ENCODE results near the gene NLGN1. TPM values are rescaled to one million over a fixed set of nuclear protein-coding genes. Genes with fewer than 3 reads are reported as not detected.

Gene NLGN1
- total RNA-seq, 1 experiment from 2014 or later = 8.6 TPM

- in situ Hi-C loops (cut with HindIII; ENCODE audit: low pct_unique_long_range_greater_than_20kb, low sequenced_read_pairs) = no loop called here
- DNase-seq (ENCODE audit: low read depth) = no peak
These were observed 496.3 kb downstream of the NLGN1 start for GRCh38 chr3:173893835-173894234.

DNA sequence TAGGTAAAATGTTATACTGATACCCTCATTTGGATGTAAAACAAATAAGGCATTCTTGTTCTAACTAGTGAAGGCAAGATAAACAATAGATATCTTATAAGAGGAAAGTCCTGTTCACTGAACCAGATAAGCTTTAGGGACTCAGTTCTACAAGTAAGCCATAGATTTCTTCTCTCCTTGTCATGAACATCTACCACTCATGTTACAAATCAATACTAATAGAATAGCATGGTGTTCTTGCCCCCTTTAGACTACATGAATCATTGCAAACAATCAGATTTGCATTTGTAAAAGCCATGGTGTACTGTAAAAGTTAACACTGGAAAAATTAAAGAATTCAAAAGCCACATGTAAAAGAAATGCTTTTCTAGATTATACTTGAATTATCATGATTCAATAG lies 500.1 kb downstream of the NLGN1 start:
- in situ Hi-C loops (cut with HindIII; ENCODE audit: low pct_unique_long_range_greater_than_20kb, low sequenced_read_pairs) = no loop called here
- no peak for DNase-seq (ENCODE audit: low read depth)

- in situ Hi-C loops (cut with HindIII; ENCODE audit: low pct_unique_long_range_greater_than_20kb, low sequenced_read_pairs) = no loop called here
- DNase-seq (ENCODE audit: low read depth) = no peak
These were observed 504.1 kb downstream of the NLGN1 start for GRCh38 chr3:173901649-173902048.

DNA sequence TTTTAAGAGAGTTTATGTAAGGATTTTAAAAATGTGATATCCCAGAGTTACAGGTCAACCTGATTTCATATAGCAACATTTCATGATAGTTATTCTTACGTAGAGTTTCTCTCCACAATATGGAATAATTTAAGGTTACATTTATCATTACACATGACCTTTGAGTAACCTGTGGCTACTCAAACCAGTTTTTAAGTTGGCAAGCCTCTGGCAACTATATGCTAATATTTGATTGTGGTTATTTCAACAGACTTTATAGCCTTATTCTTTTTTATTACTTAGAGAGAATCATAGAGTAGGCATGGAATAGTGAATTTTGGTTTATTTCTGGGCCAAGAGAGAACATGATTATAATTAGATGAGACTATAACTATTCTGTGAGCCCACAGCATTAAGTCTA lies 504.9 kb downstream of the NLGN1 start:
- in situ Hi-C loops (cut with HindIII; ENCODE audit: low pct_unique_long_range_greater_than_20kb, low sequenced_read_pairs) = no loop called here
- DNase-seq (ENCODE audit: low read depth) = no peak

- no peak for DNase-seq (ENCODE audit: low read depth)
- in situ Hi-C loops (cut with HindIII; ENCODE audit: low pct_unique_long_range_greater_than_20kb, low sequenced_read_pairs) = no loop called here
These were observed 505.3 kb downstream of the NLGN1 start for GRCh38 chr3:173902871-173903270.

DNA sequence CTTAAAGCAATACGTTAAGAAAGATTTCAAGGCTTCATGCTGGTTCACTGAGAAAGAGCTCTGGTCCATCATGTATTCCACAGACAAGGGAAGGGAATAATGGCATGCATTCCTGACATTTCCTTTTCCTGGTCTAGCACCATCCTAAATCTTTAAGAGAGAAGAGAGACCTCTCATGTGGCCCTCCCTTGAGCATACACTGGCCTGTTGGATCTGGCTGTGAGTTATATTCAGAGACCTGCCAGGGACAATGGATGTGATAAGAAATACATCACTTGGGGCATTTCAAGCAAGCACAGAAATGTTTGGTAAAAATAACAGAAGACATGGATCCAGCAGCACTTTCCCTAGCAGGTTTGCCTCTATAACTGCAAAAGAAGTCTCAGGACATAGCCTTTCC lies 507.8 kb downstream of the NLGN1 start:
- in situ Hi-C loops (cut with HindIII; ENCODE audit: low pct_unique_long_range_greater_than_20kb, low sequenced_read_pairs) = no loop called here
- no peak for DNase-seq (ENCODE audit: low read depth)

DNA sequence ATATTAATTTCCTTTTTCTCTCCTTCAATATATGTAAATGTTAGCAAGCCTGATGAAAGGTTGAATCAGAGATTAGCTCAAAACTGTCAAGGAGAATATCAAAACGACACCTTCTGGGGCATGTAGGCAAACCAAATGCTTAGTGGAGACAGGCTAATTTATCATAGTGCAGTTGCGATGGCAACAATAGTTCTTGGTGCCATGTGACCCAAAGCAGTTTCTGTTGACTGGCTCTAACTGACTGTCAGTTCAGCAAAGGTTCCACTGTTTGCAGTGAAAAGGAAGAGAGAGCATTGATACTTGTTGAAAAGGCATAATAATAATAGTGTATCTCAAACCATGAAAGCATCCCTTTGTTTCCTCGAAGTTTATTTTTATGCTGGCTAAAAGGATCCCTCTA lies 513.9 kb downstream of the NLGN1 start:
- DNase-seq (ENCODE audit: low read depth) = no peak
- in situ Hi-C loops (cut with HindIII; ENCODE audit: low pct_unique_long_range_greater_than_20kb, low sequenced_read_pairs) = no loop called here

- in situ Hi-C loops (cut with HindIII; ENCODE audit: low pct_unique_long_range_greater_than_20kb, low sequenced_read_pairs) = no loop called here
- no peak for DNase-seq (ENCODE audit: low read depth)
These were observed 514.6 kb downstream of the NLGN1 start for GRCh38 chr3:173912126-173912525.

DNA sequence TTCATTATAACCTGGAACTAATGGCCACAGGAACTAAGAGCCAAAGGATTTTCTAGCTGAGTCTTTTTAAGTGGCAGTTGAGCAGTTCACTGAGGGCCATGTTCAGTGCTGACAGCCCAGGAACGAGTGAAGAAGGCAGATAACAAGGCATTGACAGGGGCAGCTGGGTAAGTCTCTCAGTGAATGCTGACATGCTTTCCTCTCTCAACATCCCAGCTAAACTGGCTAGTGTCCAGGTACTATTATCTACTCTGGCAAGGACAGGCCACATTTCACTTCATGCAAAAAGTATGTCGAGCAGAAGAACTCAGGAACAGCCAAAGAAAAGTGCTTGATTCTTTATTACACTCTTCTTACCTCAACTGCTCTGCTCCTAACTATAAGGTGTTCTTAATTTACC lies 515.9 kb downstream of the NLGN1 start:
- no peak for DNase-seq (ENCODE audit: low read depth)
- in situ Hi-C loops (cut with HindIII; ENCODE audit: low pct_unique_long_range_greater_than_20kb, low sequenced_read_pairs) = no loop called here

GRCh38 chr3:173913974-173914421 lies 516.5 kb downstream of the NLGN1 start:
- in situ Hi-C loops (cut with HindIII; ENCODE audit: low pct_unique_long_range_greater_than_20kb, low sequenced_read_pairs) = no loop called here
- DNase-seq (ENCODE audit: low read depth) = no peak

DNA sequence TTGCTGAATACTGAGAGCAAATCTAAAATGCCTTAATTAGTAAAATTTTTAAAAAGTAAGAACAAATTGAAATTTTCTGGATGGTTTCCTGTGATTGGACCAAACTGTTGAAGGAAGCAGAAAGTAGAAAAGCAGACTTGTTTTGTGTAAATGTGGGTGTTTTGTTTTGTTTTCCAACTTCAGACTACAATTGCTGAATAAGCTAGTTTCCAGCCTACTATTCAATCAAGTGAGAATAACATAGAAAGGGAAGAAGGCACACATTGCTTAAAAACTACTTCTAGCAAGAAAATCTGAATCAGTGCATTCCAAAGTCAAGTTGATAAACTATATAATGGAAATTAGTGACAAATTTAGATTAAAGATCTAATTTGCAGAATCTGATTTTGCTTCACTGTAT lies 519.3 kb downstream of the NLGN1 start:
- in situ Hi-C loops (cut with HindIII; ENCODE audit: low pct_unique_long_range_greater_than_20kb, low sequenced_read_pairs) = no loop called here
- DNase-seq (ENCODE audit: low read depth) = no peak

DNA sequence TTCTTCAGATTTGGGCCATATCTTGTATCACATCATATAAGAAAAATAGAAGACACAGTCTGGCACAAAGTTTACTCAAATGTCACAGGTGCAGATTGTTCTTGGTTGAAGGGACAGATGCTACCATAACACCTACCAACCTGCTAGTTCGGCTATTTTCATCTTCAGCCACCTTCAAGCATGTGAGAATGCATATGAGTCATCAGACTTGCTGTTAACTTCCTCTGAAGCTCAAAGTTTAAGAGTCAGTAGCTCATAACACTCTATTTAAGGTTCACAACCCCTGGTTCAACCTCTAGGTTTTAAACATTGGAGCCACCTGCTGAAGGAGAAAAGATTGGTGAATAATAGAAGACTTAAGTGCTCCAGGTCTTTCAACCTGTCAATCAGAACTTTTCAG lies 522.8 kb downstream of the NLGN1 start:
- peak; percentile 48 for DNase-seq (ENCODE audit: low read depth)
- in situ Hi-C loops (cut with HindIII; ENCODE audit: low pct_unique_long_range_greater_than_20kb, low sequenced_read_pairs) = no loop called here

DNA sequence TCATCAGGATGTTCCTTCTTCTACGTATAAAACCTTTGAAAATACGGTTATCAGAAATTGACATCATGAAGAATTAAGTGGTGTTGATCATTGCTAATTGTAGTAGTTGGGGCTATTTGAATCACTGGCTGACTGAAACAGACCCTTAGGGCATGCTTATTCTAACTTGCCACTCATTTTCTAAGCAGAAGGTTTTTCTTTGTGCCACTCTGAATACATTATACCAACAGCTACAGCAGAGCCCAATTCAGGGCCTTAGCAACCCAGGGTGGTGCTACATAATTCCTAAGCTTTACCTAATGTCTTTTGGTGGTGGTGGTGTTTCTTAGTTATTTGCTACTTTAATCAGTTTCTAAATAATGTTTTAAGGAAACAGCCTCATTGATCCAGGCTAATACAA lies 524.2 kb downstream of the NLGN1 start:
- in situ Hi-C loops (cut with HindIII; ENCODE audit: low pct_unique_long_range_greater_than_20kb, low sequenced_read_pairs) = no loop called here
- DNase-seq (ENCODE audit: low read depth) = no peak

DNA sequence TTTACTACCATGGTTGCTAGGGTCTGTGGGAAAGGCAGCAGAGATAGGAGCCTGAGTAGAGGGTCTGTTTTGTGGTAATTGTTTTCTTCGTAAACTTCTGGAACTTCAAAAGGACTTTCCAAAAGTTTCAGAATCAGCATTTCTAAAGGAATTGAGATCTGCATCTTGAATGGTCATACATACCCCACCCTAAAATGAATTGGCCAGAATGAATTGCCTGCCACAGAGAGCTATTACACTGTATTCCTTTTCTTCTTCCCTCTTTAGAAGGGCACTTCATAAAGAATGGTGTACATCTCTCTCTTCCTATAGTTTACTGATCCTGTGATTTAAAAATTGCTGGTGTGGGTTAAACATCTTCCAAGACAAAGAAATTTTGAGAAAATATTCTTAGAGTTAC lies 525.7 kb downstream of the NLGN1 start:
- in situ Hi-C loops (cut with HindIII; ENCODE audit: low pct_unique_long_range_greater_than_20kb, low sequenced_read_pairs) = no loop called here
- DNase-seq (ENCODE audit: low read depth) = no peak

DNA sequence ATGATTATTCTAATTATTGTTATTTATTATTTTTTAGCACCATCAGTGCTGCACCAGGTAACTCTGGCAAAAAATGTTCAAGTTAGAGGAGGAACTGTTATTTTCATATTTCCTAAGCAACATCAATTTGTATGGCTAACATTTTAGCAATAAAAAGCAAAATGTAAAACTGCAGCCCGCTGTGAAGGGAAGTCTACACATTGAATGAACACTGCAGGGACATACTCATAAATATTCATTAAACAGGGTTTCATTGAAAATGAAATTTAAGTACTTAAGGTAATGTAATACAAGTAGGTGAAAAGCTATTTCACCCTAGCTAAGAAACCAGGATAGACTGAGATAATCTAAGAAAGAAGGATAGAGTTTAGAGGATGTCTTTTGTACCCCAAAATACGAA lies 532.7 kb downstream of the NLGN1 start:
- no peak for DNase-seq (ENCODE audit: low read depth)
- in situ Hi-C loops (cut with HindIII; ENCODE audit: low pct_unique_long_range_greater_than_20kb, low sequenced_read_pairs) = no loop called here

DNA sequence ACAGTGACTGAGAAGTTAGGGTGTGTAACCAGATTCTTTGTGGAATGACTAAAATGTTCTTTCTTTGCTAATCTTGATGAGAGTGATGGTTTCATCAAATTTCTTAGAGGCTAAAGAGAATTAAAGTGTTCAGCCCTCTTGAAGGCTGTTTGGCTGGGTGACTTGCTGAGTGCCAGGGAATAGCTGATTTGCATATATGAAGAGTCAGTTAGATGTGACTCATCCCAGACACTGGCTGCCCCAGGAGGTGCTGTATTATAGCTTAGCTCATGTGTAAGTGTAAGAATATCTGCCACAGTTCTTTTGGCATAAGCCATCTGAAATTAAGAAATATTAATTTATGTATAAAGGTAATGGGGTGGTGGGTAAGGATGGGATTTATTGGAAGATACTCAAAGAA lies 535.1 kb downstream of the NLGN1 start:
- in situ Hi-C loops (cut with HindIII; ENCODE audit: low pct_unique_long_range_greater_than_20kb, low sequenced_read_pairs) = no loop called here
- DNase-seq (ENCODE audit: low read depth) = peak; percentile 74

DNA sequence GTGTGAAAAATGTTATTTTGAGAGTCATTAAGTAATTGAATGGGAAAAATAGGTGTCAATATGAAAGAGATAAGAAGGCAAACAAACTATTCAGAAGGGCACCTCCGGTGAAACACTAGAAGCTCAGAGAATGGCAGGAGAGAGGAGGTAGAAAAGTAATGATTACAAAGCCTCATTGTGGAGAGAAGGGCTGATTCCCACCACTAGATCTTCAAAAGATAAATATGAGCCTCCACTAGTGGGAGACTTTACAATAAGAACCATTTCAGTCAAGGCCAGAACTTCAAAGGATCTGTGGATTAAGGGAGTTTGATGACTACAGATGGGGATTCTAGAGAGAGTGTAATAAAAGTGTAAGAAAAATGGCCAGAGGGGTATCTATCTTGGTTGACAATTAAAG lies 535.6 kb downstream of the NLGN1 start:
- in situ Hi-C loops (cut with HindIII; ENCODE audit: low pct_unique_long_range_greater_than_20kb, low sequenced_read_pairs) = no loop called here
- peak; percentile 56 for DNase-seq (ENCODE audit: low read depth)

GRCh38 chr3:173936316-173936715 lies 538.8 kb downstream of the NLGN1 start:
- DNase-seq (ENCODE audit: low read depth) = no peak
- in situ Hi-C loops (cut with HindIII; ENCODE audit: low pct_unique_long_range_greater_than_20kb, low sequenced_read_pairs) = no loop called here

GRCh38 chr3:173938159-173938558 lies 540.6 kb downstream of the NLGN1 start:
- in situ Hi-C loops (cut with HindIII; ENCODE audit: low pct_unique_long_range_greater_than_20kb, low sequenced_read_pairs) = no loop called here
- DNase-seq (ENCODE audit: low read depth) = peak; percentile 96

DNA sequence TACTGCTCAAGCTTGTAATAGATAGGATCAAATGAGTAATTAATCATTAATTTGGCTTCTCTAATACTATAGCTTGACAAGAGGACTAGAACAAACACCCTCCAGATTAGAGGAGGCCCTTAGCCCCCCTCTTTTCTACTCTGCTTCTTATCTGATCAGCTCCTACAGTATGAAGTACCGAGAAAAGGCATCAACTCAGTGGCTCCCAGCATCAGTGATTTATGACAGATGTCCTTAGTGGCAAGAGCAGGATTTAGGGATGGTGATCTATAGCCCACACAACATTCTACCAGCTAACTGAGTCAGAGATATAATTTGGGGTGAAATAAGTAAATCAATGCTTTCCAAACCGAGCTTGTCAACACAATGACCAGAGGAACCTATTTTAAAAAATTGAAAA lies 541.1 kb downstream of the NLGN1 start:
- DNase-seq (ENCODE audit: low read depth) = no peak
- in situ Hi-C loops (cut with HindIII; ENCODE audit: low pct_unique_long_range_greater_than_20kb, low sequenced_read_pairs) = no loop called here

DNA sequence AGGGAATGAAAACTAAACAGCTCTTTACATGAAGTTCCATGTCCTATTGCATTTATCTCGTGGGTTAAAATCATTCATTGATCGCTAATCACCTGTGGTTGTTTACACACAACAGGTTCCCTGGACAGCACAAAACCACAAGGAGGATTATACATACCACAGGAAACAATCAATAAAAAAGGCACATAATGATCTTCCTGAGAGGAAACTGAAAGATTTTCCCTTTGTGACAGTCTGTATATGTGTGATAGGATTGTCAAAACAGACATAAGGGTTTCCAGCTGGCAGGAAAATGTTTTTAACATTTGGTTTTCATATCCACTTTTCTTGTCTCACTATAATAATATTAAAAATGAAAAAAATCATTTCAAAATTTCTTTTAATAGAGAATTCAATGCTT lies 541.8 kb downstream of the NLGN1 start:
- in situ Hi-C loops (cut with HindIII; ENCODE audit: low pct_unique_long_range_greater_than_20kb, low sequenced_read_pairs) = no loop called here
- DNase-seq (ENCODE audit: low read depth) = no peak
